ENCODE data around the gene FMN1. TPM values are rescaled to one million over a fixed set of nuclear protein-coding genes. Genes with fewer than 3 reads are reported as not detected.

The FMN1 gene
- polyA plus RNA-seq, 3 donors: 0.28 to 3.7 (median 0.34) TPM

- no peak for TF ChIP-seq CTCF (IDR thresholded peaks at IDR 0.05)
- peaks cover 3 to 13% of the 10 kb centered on the region in 2 donors for H3K36me3 Mint-ChIP-seq
- peaks cover 18 to 22% of the 10 kb centered on the region in 2 donors for H3K4me1 ChIP-seq (ENCODE audit: control insufficient read depth in 1 of 2, insufficient read depth in 2 of 2, low read length in 2 of 2)
- peaks cover 31% of the 10 kb centered on the region for H3K79me2 ChIP-seq (ENCODE audit: insufficient read depth, low read length)
- peaks cover 2 to 12% (median 9%) of the 10 kb centered on the region in 3 donors for H3K27me3 Mint-ChIP-seq (ENCODE audit: low read depth in 3 of 3)
- intact Hi-C loops (cut with micrococcal nuclease): no loop called here
- 100% methylated on average over 4 of the region's 6 CpGs for WGBS (ENCODE audit: insufficient coverage)
- H3K4me1 Mint-ChIP-seq: peaks cover 27% of the 10 kb centered on the region
- no peak overlapping the region for H3K4me3 ChIP-seq (replicated peaks in 1 of 3; ENCODE audit: low read depth in 2 of 3, low read length in 3 of 3)
- no peak overlapping the region for H3K27ac Mint-ChIP-seq
- no peak overlapping the region for H2AFZ ChIP-seq (ENCODE audit: insufficient read depth, low read depth, low read length, poor library complexity, severe bottlenecking)
- H3K9ac ChIP-seq (ENCODE audit: insufficient read depth, low read length, poor library complexity, severe bottlenecking): no peak overlapping the region
- H3K36me3 ChIP-seq (replicated peaks in 1 of 2; ENCODE audit: control insufficient read depth in 1 of 2, insufficient read depth in 2 of 2, low read length in 2 of 2): no peaks in the 10 kb centered on the region
- no peak overlapping the region for H3K4me3 Mint-ChIP-seq
- DNase-seq: no peak
- H3K27ac ChIP-seq (ENCODE audit: low read depth in 1 of 2, low read length in 2 of 2): no peak overlapping the region
- no peaks in the 10 kb centered on the region for H3K9me3 Mint-ChIP-seq
- H3K4me2 ChIP-seq (replicated peaks; ENCODE audit: extremely low read depth, low read length, poor library complexity, severe bottlenecking): no peak overlapping the region
- no peaks in the 10 kb centered on the region for H3K9me3 ChIP-seq (replicated peaks in 1 of 2; ENCODE audit: control insufficient read depth in 1 of 2, insufficient read depth in 1 of 2, low read length in 2 of 2)
- peaks cover 8% of the 10 kb centered on the region for H4K20me1 ChIP-seq (ENCODE audit: insufficient read depth, low read length)
- H3K27me3 ChIP-seq (ENCODE audit: control insufficient read depth in 2 of 2, insufficient read depth in 2 of 2, low read length in 2 of 2): no peaks in the 10 kb centered on the region
These were observed 49.1 kb downstream of the FMN1 start for GRCh38 chr15:33145447-33145846.

- Histone ChIP-seq H3K4me1 (ENCODE audit: control insufficient read depth in 1 of 2, insufficient read depth in 2 of 2, low read length in 2 of 2) (peaks cover 0 to 2% of the 10 kb centered on the region in 2 donors), H2AFZ (ENCODE audit: insufficient read depth, low read depth, low read length, poor library complexity, severe bottlenecking) (no peak overlapping the region), H3K27me3 (ENCODE audit: control insufficient read depth in 2 of 2, insufficient read depth in 2 of 2, low read length in 2 of 2) (no peaks in the 10 kb centered on the region), H3K79me2 (ENCODE audit: insufficient read depth, low read length) (peaks cover 12% of the 10 kb centered on the region), H3K4me3 (replicated peaks in 1 of 3; ENCODE audit: low read depth in 2 of 3, low read length in 3 of 3) (no peak overlapping the region), H4K20me1 (ENCODE audit: insufficient read depth, low read length) (peaks cover 7% of the 10 kb centered on the region), H3K27ac (ENCODE audit: low read depth in 1 of 2, low read length in 2 of 2) (no peak overlapping the region), H3K36me3 (replicated peaks in 1 of 2; ENCODE audit: control insufficient read depth in 1 of 2, insufficient read depth in 2 of 2, low read length in 2 of 2) (no peaks in the 10 kb centered on the region), H3K9ac (ENCODE audit: insufficient read depth, low read length, poor library complexity, severe bottlenecking) (no peak overlapping the region), H3K9me3 (replicated peaks in 1 of 2; ENCODE audit: control insufficient read depth in 1 of 2, insufficient read depth in 1 of 2, low read length in 2 of 2) (no peaks in the 10 kb centered on the region), H3K4me2 (replicated peaks; ENCODE audit: extremely low read depth, low read length, poor library complexity, severe bottlenecking) (no peak overlapping the region)
- 100% methylated on average over 2 of the region's 2 CpGs for WGBS (ENCODE audit: insufficient coverage)
- Mint-ChIP-seq H3K36me3 (peaks cover 3 to 20% of the 10 kb centered on the region in 2 donors), H3K27ac (no peak overlapping the region), H3K9me3 (peaks cover 0 to 3% (median 0%) of the 10 kb centered on the region in 7 donors), H3K4me3 (no peak overlapping the region), H3K27me3 (ENCODE audit: low read depth in 3 of 3) (peaks cover 2 to 13% (median 8%) of the 10 kb centered on the region in 3 donors), H3K4me1 (peaks cover 10% of the 10 kb centered on the region)
- no peak for DNase-seq
- intact Hi-C loops (cut with micrococcal nuclease): no loop called here
- no peak for TF ChIP-seq CTCF (IDR thresholded peaks at IDR 0.05)
These were observed 51.8 kb downstream of the FMN1 start for GRCh38 chr15:33142708-33143107.
